Right renal pelvis (tissue), 4 donors: Measurements from ENCODE around the gene OR10A3. TPM values are rescaled to one million over a fixed set of nuclear protein-coding genes. Genes with fewer than 3 reads are reported as not detected.

Experiments
- DNase-seq, 4 donors: peaks; one replicate each; pipeline ENCODE4 v3.0.0-alpha.2; 2013; ENCODE audit warnings: low read depth in 4 of 4, low spot score in 3 of 4, missing footprints in 1 of 4
- polyA plus RNA-seq, 4 donors: library from polyadenylated mRNA; unstranded; fragments of 120-200 nt; gene quantifications; one replicate each; pipeline ENCODE4 v1.2.1, GENCODE V29; 2013; ENCODE audit not compliant: insufficient read length in 4 of 4

Gene OR10A3
- polyA plus RNA-seq, 4 donors: 0.04 TPM; not detected in 3

DNA sequence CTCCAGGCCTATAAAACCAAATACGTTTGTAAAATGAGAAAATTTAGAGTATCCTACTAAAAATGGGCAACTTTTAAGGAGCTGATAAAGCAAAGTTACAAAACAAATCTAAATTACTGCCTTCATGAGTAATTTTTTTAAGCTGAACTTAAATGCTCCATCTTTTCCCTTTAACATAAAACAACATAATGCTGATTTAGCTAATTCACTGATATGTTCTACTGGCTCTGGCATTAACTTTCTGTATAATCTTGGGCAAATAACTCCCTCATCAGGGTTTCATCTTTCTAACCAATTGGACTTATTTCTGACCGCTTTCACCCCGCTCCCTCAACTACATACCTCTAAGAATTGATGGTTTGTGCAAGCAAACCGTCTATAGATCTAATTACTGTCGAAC lies 362 bp downstream of the OR10A3 start:
- DNase-seq: no peak

DNA sequence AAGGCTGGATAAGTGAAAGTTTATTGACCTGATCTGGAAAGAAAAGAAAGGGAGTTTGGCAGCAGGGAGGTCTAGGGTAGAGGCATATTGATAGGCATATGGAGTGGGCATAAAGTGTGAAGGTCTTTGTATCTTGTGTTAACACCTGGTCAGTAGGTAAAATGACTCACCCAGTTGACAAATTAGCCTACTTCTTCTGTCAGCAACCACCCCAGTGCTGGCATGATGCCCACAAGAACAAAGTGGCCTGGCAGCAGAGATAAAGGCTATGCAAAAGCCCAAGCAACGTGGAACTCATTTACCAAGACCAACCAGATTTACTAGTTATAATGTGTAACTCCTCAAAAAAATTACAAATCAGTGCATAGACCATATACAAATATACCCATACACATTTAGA lies 4.9 kb downstream of the OR10A3 start:
- DNase-seq: no peak

DNA sequence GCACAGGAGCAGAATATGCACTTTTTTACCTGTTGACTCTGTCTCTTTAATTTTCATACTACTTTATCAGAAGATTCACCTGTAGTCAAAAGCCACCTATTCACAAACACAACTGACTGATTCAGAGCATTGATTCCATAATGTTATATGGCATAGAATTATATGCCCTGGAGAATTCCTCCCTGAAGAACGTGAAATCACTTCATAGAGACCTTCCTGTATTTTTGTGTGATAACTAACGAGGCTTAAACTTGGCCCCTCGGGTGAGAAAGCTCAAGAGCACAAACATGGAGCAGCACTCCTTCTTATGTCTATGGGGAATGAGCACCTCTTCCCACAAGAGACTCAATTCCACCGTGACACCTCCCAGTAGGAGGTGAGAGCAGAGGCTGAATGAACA lies 10.3 kb downstream of the OR10A3 start, which contains the start of gene OR10A6:
Gene OR10A6, minus strand, starts transcription at position 101 of the 400 bp plus-strand sequence. CDS start 2,606 bp downstream, outside the sequence.
- no peak for DNase-seq

DNA sequence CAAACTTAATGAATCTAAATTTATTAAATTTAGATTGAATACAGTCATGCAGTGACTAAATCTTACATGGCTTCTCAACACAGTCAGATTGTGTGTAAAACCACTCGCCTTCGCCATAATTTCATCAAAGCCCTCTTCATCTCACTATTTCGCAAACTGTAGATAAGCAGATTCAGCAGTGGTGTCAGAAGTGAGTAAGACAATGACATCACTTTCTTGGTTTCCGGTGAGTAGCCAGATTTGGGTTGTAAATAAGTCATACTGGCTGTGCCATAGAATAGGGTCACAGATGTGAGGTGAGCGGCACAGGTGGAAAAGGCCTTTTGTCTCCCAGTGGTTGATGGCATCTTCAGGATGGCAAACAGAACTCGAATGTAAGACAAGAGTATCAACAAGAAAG lies 13.9 kb downstream of the OR10A3 start:
- DNase-seq: no peak

DNA sequence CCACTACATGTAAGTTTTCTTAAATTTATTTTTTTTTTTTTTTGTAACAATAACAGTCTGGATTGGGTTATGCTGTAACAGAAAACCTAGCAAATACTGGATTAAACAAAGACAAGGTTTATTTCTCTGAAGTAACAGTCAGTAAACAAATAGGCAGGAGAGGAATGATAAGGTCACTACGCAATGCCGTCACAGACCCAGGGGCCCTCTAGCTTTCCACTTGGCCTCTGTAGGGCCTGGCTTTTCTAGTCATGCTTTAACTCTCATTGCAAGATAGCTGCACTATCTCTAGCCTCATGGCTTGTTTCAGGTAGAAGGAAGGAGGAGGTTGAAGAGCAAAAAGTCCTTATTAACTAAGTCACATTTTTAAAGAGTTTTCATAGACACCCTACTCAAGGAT lies 17.0 kb downstream of the OR10A3 start:
- no peak for DNase-seq

DNA sequence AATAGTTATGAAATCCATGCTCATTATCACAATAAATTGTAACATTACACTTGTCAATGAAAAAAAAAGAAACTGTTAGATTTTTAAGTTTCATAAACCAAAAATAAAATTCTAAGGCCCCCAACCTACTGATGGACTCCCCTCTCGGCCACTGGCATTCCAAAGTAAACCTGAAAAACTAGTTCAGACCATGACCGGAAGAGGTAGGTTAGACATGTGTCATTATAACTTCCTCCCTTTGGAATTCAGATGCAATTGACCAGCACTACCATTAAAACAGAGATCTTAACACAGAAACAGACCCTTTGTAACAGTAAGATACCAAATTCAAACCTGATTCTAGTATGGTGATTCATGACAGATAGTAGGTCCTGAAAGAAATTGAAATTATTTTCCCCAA lies 23.4 kb downstream of the OR10A3 start:
- no peak for DNase-seq

DNA sequence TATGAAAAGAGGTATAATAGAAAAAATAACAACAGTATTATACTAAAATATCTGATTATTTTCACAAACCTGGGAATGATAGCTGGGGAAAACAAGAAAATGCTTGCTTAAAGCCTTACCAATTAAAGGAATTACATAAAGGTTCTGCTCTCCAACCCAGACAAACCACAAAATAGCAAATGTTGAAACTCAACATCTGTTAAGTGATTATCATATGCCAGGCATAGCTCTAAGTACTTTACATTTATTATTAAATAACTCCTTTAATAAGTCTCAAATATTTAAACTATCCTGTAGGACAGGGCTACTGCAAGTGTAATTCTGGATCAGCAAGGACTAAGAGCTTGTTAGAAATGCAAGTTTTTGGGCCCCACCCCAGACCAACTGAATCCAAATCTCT lies 30.5 kb downstream of the OR10A3 start:
- no peak for DNase-seq

DNA sequence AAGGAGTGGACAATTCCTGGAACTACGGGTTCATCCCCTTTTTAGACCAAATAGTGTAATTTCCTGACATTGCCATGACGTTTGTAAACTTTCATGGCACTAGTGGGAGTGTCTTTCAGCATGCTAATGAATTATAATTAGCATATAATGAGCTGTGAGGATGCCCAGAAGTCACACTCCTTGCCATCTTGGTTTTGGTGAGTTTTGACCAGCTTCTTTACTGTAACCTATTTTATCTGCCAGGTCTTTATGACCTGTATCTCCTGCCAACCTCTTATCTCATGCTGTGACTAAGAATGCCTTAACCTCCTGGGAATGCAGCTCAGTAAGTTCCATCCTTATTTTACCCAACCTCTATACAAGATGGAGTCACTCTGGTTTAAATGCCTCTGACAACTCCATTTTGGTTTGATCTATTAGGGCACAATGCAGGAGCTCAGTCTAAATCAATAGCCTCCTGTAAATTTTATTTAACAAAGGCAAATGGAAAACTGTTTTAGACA lies 31.2 kb downstream of the OR10A3 start:
- no peak for DNase-seq

DNA sequence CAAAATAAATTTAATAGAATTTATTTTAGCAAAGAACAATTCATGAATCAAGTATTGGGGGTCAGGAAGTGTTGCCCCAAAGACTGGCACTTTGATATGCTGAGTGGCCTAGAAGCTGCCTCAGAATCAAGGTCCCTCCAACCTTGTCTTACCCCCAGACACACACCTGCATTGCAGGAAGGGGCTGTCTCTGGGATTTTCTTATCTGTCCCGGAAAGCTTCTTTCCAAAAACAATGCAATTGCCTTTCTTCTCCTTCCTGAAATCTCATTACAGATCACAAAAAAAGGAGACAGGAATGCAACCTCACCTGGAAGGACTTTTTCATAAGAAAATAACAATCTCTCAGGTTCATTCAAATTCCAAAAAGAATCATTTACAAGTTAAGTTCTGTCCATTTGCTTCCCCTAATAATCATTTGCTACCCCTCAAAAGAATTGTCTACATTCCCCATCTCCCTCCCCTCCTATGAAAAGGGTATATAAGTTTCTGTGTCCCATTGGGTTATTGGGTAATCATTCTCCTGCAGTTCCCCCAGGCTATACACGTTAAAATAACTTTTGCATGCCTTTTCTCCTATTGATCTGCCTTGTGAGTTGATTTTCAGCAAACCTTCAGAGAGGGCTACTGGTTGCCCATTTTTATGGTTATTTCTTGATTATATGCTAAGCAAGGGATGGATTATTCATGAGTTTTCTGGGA lies 31.8 kb downstream of the OR10A3 start:
- DNase-seq: no peak

DNA sequence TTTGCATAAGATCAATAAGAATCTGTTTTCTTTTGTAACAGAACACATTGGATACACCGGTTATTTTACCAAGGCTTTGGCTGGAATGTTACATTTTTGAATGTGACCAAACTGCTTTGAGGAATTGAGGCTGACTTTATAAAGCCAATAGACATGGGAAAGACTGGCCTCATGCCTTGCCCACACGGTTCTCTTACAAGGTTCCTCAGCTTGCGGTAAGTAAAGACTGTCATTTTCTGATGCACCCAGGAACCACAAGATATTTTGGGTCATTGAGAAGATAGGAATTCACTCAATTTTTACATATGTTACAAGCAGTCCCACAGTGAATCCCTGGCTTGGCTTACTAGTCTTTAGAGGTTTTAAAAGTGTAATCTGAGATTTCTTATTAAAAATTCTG lies 34.4 kb downstream of the OR10A3 start:
- DNase-seq: no peak

DNA sequence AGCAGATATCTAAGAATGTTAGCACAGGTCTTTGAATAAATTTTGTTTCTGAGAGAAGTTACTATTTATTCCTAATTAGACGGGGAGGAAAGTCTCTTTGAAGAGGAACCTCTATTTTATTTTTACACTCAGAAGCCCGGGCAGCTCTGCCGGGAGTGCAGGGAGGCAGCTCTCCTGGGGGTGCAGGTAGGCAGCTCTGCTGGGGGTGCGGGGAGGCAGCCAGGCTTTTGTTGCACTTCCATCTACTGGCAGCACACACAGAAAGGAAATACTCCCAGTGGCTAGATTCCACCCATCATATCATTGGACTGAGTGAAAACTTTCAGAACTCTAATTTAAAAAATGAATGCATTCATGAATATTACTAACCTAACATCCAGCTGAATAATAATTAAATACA lies 35.0 kb downstream of the OR10A3 start:
- no peak for DNase-seq

DNA sequence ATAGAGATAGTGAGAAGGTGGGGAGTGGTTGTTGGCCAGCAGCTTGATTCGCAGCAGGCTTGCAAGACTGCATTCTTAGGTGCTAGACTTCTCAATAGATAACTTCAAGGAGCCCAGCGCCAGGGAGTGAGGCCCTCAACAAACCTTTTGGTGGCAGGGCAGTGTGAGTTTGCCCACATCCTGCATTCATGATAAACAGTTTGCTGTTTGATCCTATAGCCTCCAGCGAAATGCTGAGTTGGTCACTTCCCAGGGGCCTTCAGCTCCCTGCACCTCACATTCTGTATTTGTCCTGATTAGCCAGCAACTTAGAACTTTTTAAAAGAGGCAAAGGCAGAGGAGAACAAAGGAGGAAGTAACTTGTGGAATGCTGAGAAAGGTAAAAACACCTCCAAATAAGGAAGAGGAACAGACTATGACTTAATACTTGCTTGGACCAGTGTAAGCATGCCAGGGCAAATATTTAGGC lies 35.5 kb downstream of the OR10A3 start:
- DNase-seq: no peak

DNA sequence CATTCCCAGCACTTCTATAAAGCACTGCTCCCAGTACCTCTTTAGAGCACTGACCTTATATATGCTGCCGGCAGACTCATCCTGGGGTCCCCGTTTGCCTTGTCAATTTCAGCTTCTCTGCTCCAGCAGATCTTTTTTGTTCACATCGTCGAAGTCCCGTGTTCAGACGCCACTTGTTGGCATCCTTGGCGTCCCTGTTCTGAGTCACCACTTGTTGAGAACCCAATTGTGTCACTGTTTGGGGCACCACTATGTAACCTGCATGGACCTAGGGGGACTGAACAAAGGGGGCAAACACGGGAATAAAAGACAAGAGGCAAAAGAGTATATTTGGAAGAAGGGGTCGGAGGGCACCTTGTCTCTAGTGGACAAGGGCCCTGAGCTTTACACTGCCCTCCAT lies 36.0 kb downstream of the OR10A3 start:
- DNase-seq: no peak

DNA sequence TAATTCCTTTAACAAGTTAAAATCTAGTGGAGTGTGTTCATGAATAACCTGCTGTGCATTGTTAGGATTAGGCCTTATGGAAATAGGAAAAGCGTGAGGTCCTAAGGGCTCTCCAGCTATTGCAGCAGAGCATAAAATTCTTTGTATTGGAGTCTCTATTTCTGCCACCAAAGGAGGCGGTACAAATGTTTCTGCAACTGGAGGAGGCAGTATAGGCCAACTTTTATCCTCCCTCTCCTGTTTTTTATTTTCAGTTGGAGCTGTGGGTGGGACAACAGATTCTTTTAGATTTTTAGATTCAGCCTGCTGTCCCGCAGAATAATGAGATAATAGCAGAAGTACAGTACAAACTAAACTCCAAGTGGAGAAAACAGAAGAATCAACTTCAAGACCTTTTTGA lies 36.6 kb downstream of the OR10A3 start:
- no peak for DNase-seq

DNA sequence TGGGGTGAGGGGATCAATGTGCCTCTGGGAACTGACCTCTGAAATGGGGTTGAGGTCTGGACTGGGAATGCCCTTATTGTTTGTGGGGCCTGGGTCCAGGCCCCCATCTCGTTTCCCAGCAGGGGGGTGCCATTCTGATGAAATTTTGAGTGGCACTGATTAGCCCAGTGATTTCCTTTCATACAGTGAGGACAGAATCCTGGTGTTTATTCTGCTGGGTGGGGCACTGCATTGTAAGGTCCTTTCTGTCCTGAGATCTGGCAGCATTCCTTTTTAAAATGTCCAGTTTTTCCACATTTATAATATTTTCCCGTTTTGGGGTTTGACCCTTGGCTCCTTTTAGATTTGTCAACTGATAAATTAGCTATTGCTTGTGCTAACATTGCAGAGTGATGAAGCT lies 37.6 kb downstream of the OR10A3 start:
- no peak for DNase-seq

DNA sequence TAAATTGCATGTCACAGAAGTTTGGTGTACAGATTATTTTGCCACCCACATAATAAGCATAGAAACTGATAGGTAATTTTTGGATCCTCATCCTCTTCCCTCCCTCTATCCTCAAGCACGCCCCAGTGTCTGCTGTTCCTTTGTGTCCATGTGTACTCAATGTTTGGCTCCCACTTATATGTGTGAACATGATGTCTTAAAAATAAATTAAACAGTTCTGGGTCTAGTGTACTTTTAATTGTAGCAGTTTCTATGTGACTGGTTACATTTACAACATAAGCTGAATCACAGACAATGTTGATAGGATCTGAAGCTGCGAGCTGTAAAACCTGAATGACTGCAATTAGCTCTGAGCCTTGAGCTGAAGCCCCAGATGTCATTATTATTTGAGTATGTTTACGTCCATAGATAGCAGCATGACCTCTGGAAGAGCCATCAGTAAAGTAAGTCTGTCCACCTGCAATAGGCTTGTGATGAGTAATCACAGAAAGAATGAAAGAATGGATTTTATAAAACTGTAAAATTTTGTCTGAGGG lies 40.1 kb downstream of the OR10A3 start:
- no peak for DNase-seq

DNA sequence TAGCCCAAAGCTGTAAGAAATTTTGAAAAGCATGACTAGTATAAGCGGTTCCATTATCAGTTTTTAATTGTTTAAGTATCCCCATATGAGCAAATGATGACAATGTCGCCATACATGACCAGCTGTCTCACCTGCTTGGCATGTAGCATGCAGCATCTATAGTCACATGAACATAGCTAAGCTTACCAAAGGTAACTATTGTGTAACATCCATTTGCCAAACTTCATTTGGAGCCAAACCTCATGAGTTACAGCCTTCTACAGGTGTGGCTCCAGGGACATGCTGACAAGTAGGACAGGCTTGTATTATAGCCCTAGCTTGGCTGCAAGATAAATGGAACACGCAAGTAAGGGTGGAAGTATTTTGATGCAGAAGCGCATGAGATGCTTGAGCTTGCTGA lies 40.8 kb downstream of the OR10A3 start:
- DNase-seq: no peak

DNA sequence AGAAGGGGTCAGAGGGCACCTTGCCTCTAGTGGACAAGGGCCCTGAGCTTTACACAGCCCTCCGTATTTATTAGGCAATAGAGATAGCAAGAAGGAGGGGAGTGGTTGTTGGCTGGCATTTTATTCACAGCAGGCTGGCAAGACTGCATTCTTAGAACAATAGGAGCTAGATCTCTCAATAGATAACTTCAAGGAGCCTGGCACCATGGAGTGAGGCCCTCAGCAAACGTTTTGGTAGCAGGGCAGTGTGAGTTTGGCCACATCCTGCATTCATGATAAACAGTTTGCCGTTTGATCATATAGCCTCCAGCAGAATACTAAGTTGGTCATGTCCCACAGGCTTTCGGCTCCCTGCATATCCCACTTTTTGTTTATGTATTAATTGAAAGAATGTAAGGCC lies 42.1 kb downstream of the OR10A3 start:
- no peak for DNase-seq

DNA sequence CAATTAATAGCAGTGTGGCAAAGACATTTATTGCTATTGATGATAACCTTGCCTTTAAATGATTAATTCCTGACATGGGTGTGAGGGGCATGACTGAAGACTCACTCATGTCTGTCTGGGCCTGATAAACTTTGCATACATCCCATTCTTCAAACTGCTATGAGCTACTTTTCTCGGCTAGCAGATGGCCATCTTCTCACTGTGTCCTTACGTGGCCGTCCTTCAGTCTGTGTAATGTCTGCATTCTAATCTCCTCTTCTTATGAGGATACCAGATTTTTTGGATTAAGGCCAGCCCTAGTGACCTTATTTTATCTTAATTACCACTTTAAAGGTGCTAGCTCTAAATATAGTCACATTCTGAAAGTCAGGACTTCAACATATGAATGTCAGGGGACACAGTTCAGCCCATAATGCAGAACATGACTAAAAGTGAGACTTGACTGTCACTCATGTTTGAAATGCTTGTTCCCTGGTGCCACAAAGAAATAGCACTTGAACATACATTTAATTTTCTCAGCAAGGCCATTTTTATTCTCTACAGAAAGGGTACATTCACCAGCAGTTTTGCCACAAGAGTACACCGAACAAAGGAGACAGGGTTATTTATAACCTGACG lies 42.7 kb downstream of the OR10A3 start:
- DNase-seq: no peak

DNA sequence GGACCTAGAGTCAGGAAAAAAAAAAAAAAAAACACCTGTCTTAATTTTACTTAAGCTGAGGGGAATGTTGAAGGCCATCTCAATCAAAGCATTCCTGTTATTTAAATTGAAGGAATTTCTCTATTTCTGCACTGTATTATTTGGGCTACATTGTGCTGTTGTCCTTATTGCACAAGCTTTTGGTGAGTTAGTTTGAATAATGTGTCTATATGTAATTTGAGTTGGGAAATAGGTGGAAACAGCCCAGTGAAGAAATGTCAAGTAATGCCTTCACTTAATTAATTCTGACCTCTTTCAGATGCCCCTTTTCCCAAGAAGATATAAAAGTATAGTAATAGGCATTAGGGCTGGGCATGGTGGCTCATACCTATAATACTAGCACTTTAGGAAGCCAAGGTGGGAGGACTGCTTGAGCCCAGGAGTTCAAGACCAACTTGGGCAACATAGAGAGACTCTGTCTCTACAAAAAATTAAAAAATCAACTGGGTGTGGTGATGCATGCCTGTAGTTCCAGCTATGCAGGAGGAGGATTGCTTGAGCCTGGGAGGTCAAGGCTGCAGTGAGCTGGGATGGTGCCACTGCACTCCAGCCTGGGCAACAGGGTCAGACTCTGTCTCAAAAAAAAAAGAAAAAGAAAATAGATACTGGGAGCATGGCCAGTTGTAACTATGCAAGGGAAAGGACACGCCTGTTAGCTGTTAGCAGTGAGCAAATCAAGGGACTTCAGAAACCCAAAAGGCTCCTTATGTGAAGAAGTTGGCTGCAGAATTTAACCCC lies 45.3 kb downstream of the OR10A3 start:
- no peak for DNase-seq

DNA sequence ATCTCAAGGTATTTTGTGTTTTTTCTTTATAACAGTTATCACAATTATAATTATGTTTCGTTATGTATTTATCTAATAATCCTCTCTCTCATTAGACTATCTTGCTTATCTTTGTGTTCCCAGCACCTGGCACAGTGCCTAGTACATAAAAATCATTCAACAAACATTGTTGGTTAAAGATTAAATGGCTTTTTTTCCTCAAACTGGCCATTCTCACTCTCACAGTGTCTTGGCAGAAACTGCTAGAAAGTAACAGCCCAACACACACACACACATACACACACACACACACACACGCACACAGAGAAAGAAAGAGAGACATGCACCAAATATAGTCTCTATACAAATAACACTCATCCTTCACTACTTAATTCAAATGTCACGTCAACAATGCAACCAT lies 47.3 kb downstream of the OR10A3 start:
- DNase-seq: no peak
